HepG2 (cell line): Measurements from ENCODE around the gene IFNG-AS1. TPM values are rescaled to one million over a fixed set of nuclear protein-coding genes. Genes with fewer than 3 reads are reported as not detected.

Experiments used
- ATAC-seq: fragments of 200-7000 bp; cut with Tn5 transposase; 3 replicates; pipeline ENCODE4 v1.9.1; 2020; ENCODE audit warnings: mild to moderate bottlenecking, moderate library complexity
- BruUV-seq: library from RNA; stranded (reverse); fragments of 400-500 nt; replicated peaks from 2 replicates; lab custom pipeline; 2021; lab: Mats Ljungman, UMichigan
- CTCF ChIA-PET: fragments of 300-600 bp; formaldehyde crosslinking; extraction: SDS; loops from one replicate; lab custom pipeline; 2021; ENCODE audit warnings: low total read pairs, inconsistent platforms, low intra/inter-chr PET ratio; lab: Yijun Ruan, JAX
- POLR2A ChIA-PET: fragments of 350-600 bp; sonication (Branson Sonifier 250); formaldehyde crosslinking; loops from one replicate; lab custom pipeline; 2020; ENCODE audit warnings: antibody characterized with exemption, inconsistent platforms; lab: Yijun Ruan, JAX
- DNase-seq: peaks from one replicate; pipeline ENCODE4 v3.0.0-alpha.2; 2015; ENCODE audit warnings: low spot score
- FAIRE-seq: peaks from 3 replicates; lab custom pipeline; 2011; peaks lifted over from hg19 to GRCh38; lab: Jason Lieb, UNC
- H2AFZ ChIP-seq: one replicate; pipeline ENCODE4 v1.6.1; 2011; ENCODE audit warnings: low read length, inconsistent platforms
- H3K27ac ChIP-seq: fragments of 300-600 bp; 3 replicates; pipeline ENCODE4 v1.8.0; 2011; ENCODE audit warnings: mixed run types, mild to moderate bottlenecking, mixed read lengths, low read length, inconsistent platforms; ENCODE audit not compliant: insufficient read depth; ENCODE audit errors: extremely low read length
- H3K27me3 ChIP-seq, 2 experiments: fragments of 200-600 bp in 1 of 2; 2 replicates in 1 of 2; 3 replicates in 1 of 2; pipeline versions ENCODE4 v1.6.0 to v1.8.0; 2011; ENCODE audit warnings: low read length in 2 of 2, mild to moderate bottlenecking in 2 of 2, moderate library complexity in 2 of 2, inconsistent platforms in 1 of 2; ENCODE audit not compliant: insufficient read depth in 2 of 2, control insufficient read depth in 1 of 2
- H3K36me3 ChIP-seq, 2 experiments: fragments of 200-600 bp in 1 of 2; replicated peaks in 1 of 2; 2 replicates in 1 of 2; 3 replicates in 1 of 2; pipeline versions ENCODE4 v1.5.1 to v1.8.0; 2011; ENCODE audit warnings: low read length in 2 of 2, inconsistent platforms in 1 of 2; ENCODE audit not compliant: insufficient read depth in 2 of 2, control insufficient read depth in 1 of 2
- H3K4me1 ChIP-seq: 2 replicates; pipeline ENCODE4 v1.5.1; 2012; ENCODE audit warnings: low read length, inconsistent platforms; ENCODE audit not compliant: insufficient read depth
- H3K4me2 ChIP-seq: 2 replicates; pipeline ENCODE4 v1.6.0; 2011; ENCODE audit warnings: low read depth, low read length, inconsistent platforms
- H3K4me3 ChIP-seq, 3 experiments: fragments of 200-600 bp in 1 of 3; sonication (generic), shearing (Covaris generic) in 1 of 3; replicated peaks in 1 of 3; 2 replicates each; pipeline ENCODE4 v1.5.1; 2011 to 2016; ENCODE audit warnings: low read length in 3 of 3, inconsistent platforms in 2 of 3, low read depth in 2 of 3, mild to moderate bottlenecking in 2 of 3, control low read depth in 1 of 3, mixed read lengths in 1 of 3; ENCODE audit not compliant: insufficient read depth in 1 of 3
- H3K79me2 ChIP-seq: one replicate; pipeline ENCODE4 v1.6.1; 2011; ENCODE audit warnings: low read length, inconsistent platforms; ENCODE audit not compliant: insufficient read depth
- H3K9ac ChIP-seq: 2 replicates; pipeline ENCODE4 v1.6.0; 2011; ENCODE audit warnings: mild to moderate bottlenecking, low read depth, low read length, inconsistent platforms; ENCODE audit not compliant: insufficient read depth
- H3K9me3 ChIP-seq: 2 replicates; pipeline ENCODE4 v1.5.1; 2012; ENCODE audit warnings: mild to moderate bottlenecking, low read length
- H4K20me1 ChIP-seq: 2 replicates; pipeline ENCODE4 v1.6.0; 2011; ENCODE audit warnings: inconsistent platforms, mild to moderate bottlenecking, low read length, moderate library complexity; ENCODE audit not compliant: insufficient read depth
- ADNP ChIP-seq: sonication (generic); formaldehyde crosslinking; IDR thresholded peaks from 2 replicates; pipeline ENCODE4 v1.4.0; 2020; ENCODE audit warnings: missing genetic modification reagents
- AGO1 ChIP-seq: fragments of 200-400 bp; formaldehyde crosslinking; IDR thresholded peaks from 2 replicates; pipeline ENCODE4 v1.6.1; 2017; ENCODE audit warnings: mild to moderate bottlenecking, low read depth, low read length, moderate library complexity; ENCODE audit not compliant: poor library complexity, severe bottlenecking
- HNF1A ChIP-seq, 2 experiments: sonication (generic) in 1 of 2; formaldehyde crosslinking in 1 of 2; IDR thresholded peaks; 2 replicates each; pipeline versions ENCODE4 v1.4.0 to v1.6.1; 2016 to 2020; ENCODE audit warnings: borderline replicate concordance in 1 of 2, low read depth in 1 of 2, mild to moderate bottlenecking in 1 of 2, missing genetic modification reagents in 1 of 2
- MAFG ChIP-seq: sonication (generic); formaldehyde crosslinking; IDR thresholded peaks from 2 replicates; pipeline ENCODE4 v1.5.1; 2020; ENCODE audit warnings: mild to moderate bottlenecking, missing genetic modification reagents
- RBAK ChIP-seq: sonication (generic); formaldehyde crosslinking; IDR thresholded peaks from 2 replicates; pipeline ENCODE4 v1.5.1; 2020; ENCODE audit warnings: mild to moderate bottlenecking, missing genetic modification reagents
- TFE3 ChIP-seq: IDR thresholded peaks from 2 replicates; pipeline ENCODE4 v1.6.1; 2016
- THAP8 ChIP-seq: sonication (generic); formaldehyde crosslinking; IDR thresholded peaks from 2 replicates; pipeline ENCODE4 v1.5.1; 2020; ENCODE audit warnings: missing genetic modification reagents, mild to moderate bottlenecking, borderline replicate concordance
- U2AF1 ChIP-seq: fragments of 200-400 bp; formaldehyde crosslinking; optimal IDR thresholded peaks from 2 replicates; pipeline ENCODE3; 2017; ENCODE audit warnings: mild to moderate bottlenecking, low read depth, low read length
- ZBTB25 ChIP-seq: IDR thresholded peaks from 2 replicates; pipeline ENCODE4 v1.6.1; 2018; ENCODE audit warnings: missing genetic modification reagents
- ZFP90 ChIP-seq: sonication (generic); formaldehyde crosslinking; IDR thresholded peaks from 2 replicates; pipeline ENCODE4 v1.8.0; 2022; ENCODE audit warnings: missing genetic modification reagents, mild to moderate bottlenecking, inconsistent platforms, borderline replicate concordance
- ZNF24 ChIP-seq: fragments of 450-650 bp; IDR thresholded peaks from 2 replicates; pipeline ENCODE4 v1.6.1; 2017; ENCODE audit warnings: antibody characterized with exemption, mild to moderate bottlenecking
- ZNF251 ChIP-seq: sonication (generic); formaldehyde crosslinking; IDR thresholded peaks from 2 replicates; pipeline ENCODE4 v1.9.0; 2021; ENCODE audit warnings: mild to moderate bottlenecking, missing genetic modification reagents
- ZNF576 ChIP-seq: sonication (generic); formaldehyde crosslinking; IDR thresholded peaks from 2 replicates; pipeline ENCODE4 v1.4.0; 2020; ENCODE audit warnings: mild to moderate bottlenecking, missing genetic modification reagents
- WGBS: methylation state at CpG from one replicate; pipeline ENCODE4 v1.1.6; 2017; ENCODE audit warnings: low lambda C conversion rate; 5-methylcytosine and 5-hydroxymethylcytosine counted together
- in situ Hi-C: cut with HindIII; loops from 2 replicates; pipeline ENCODE4 v1.10.0; 2017; ENCODE audit warnings: low pct_unique_long_range_greater_than_20kb; ENCODE audit not compliant: extremely low pct_ligation_motif_present
- intact Hi-C: fragments of 100-400 bp; cut with micrococcal nuclease; formaldehyde crosslinking; loops from one replicate; pipeline ENCODE4 v1.10.0; 2022; ENCODE audit not compliant: unreplicated experiment
- polyA plus RNA-seq, 8 experiments: library from polyadenylated mRNA; depleted of rRNA in 3 of 8; stranded (reverse) in 7 of 8; unstranded in 1 of 8; fragments of >200 nt; fragmentation: Illumina TruSeq in 4 of 8; extraction: Trizol in 4 of 8; gene quantifications; 2 replicates each; pipeline versions ENCODE4 v1.2.1 to v1.2.3, GENCODE V29; 2011 to 2016; ENCODE audit warnings: low read depth in 4 of 8, missing spikeins in 1 of 8, mixed read lengths in 1 of 8; ENCODE audit not compliant: insufficient read depth in 1 of 8
- total RNA-seq, 5 experiments: library from RNA; depleted of rRNA; stranded (reverse); fragments of >200 nt; fragmentation: Illumina TruSeq; extraction: Trizol; gene quantifications; 2 replicates each; pipeline ENCODE4 v1.2.3, GENCODE V29; 2016; ENCODE audit warnings: low read depth in 1 of 5

The IFNG-AS1 gene
- total and polyA plus RNA-seq, 2 of the 13 experiments (the other 11 are each of a cell fraction or from before 2014, with no cell fraction given) = not detected

GRCh38 chr12:68011206-68011881 lies 22.1 kb downstream of the IFNG-AS1 start:
- no peak for DNase-seq
- in situ Hi-C loops = no loop called here
- Histone ChIP-seq H2AFZ (no peak overlapping the region), H3K79me2 (no peaks in the 10 kb centered on the region), H3K4me2 (no peak overlapping the region), H3K27me3 (peaks cover 0 to 6% of the 10 kb centered on the region in 2 experiments; a peak in 1 of 5 replicates), H3K4me3 (no peak overlapping the region), H3K4me1 (no peaks in the 10 kb centered on the region), H3K9ac (no peak overlapping the region), H3K27ac (no peak overlapping the region), H3K36me3 (no peaks in the 10 kb centered on the region), H3K9me3 (no peaks in the 10 kb centered on the region), H4K20me1 (no peaks in the 10 kb centered on the region)
- BruUV-seq = no TSS peak
- intact Hi-C loops = no loop called here
- no peak for FAIRE-seq
- CTCF ChIA-PET = no interaction called here
- POLR2A ChIA-PET = no interaction called here
- 3% methylated on average over 6 of the region's 6 CpGs for WGBS
- ATAC-seq = no peak
- TF ChIP-seq ADNP = no peak
- no peak for TF ChIP-seq ZNF24
- no peak for TF ChIP-seq U2AF1
- TF ChIP-seq MAFG (CRISPR knock-in tag) = no peak
- TF ChIP-seq ZBTB25 (CRISPR knock-in tag) = no peak
- no peak for TF ChIP-seq THAP8
- TF ChIP-seq ZNF576 (CRISPR knock-in tag) = no peak
- TF ChIP-seq RBAK = no peak
- TF ChIP-seq HNF1A (IDR thresholded peaks at IDR 0.05; ENCODE audit: low read depth) = no peak
- TF ChIP-seq HNF1A (CRISPR knock-in tag; IDR thresholded peaks at IDR 0.05; ENCODE audit: borderline replicate concordance) = no peak
- TF ChIP-seq TFE3 (CRISPR knock-in tag) = no peak
- TF ChIP-seq ZFP90 (CRISPR knock-in tag) = no peak
- TF ChIP-seq ZNF251 (CRISPR knock-in tag) = no peak
- TF ChIP-seq AGO1 = no peak
